ENCODE measurements around the gene NEMP1.

DNA sequence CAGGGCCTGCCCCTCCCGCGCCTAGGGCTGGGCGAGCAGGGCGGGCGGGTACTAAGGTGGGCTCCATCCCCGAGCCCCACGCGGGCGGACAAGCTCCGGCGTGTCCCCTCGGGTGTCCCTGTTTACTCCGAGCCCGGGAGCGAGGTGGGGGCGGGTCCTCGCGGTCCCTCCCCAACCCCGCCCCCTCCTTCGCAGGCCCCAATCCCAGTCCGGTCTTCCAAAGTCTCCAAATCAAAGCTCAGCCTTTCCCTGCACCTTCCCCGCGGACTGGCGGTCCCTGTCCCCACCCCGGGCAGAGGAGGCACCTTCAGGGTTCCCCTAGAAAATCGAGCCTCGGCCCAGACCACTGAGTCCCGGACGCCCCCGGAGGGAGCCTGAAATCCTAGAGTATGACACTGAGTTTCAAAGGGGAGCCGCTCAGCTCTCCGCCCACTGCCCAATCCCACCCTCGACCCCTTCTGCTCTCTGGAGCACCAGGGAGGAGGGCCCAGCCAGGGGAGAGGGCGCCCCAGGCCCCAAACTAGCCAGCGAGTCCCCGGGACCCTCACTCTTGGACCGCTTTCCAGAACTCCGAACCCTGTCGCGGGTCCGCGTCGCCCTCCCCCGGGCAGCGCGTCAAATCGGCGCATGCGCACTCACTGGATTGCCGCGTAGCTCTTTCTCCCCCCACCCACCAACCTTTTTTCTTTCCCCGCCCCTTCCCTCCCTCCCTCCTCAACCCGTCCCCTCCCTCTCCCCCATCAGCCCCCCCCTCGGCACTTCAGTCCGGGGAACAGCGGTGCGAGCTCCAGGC lies 49.3 kb upstream of the NEMP1 start, which contains the start of gene LRP1:
- no peak for TF ChIP-seq GATA2 (IDR thresholded peaks at IDR 0.05; ENCODE audit: low read depth, low read length)
- TF ChIP-seq GATA3 (IDR thresholded peaks at IDR 0.05; ENCODE audit: low read depth, low read length): no peak
